COR-L47 (cell line): ENCODE data around the gene GPAT3.

Experiments used
- DNase-seq: peaks from one replicate; lab custom pipeline; 2025; lab: John Stamatoyannopoulos, UW

GPAT3 gene

GRCh38 chr4:83644677-83645659 lies 109.1 kb downstream of the GPAT3 start:
- DNase-seq: peak; percentile 20

GRCh38 chr4:83646538-83647239 lies 110.8 kb downstream of the GPAT3 start:
- DNase-seq: no peak

GRCh38 chr4:83651846-83652245 lies 115.9 kb downstream of the GPAT3 start:
- no peak for DNase-seq
